K562 (cell line): ENCODE results near the gene MYBPHL. TPM values are rescaled to one million over a fixed set of nuclear protein-coding genes. Genes with fewer than 3 reads are reported as not detected.

ENCODE experiments used
- GABPB2 ChIP-seq: fragments of 250-450 bp; sonication (Bioruptor Pico); conservative IDR thresholded peaks from 2 replicates; pipeline ENCODE4 v1.5.1; 2021; ENCODE audit warnings: mild to moderate bottlenecking
- HDAC2 ChIP-seq: fragments of 450-650 bp; IDR thresholded peaks from 2 replicates; pipeline ENCODE4 v1.6.1; 2016; ENCODE audit warnings: mild to moderate bottlenecking
- KDM5B ChIP-seq: fragments of 200-600 bp; sonication (generic); IDR thresholded peaks from 2 replicates; pipeline ENCODE4 v1.6.1; 2012; ENCODE audit warnings: low read depth, mild to moderate bottlenecking, moderate library complexity, low read length, control low read depth, inconsistent platforms; ENCODE audit not compliant: insufficient replicate concordance
- MBD1 ChIP-seq: fragments of 250-450 bp; sonication (Bioruptor Pico); IDR thresholded peaks from 2 replicates; pipeline ENCODE4 v1.8.0; 2022; ENCODE audit warnings: inconsistent platforms
- NFXL1 ChIP-seq: fragments of 450-650 bp; formaldehyde crosslinking; IDR thresholded peaks from 2 replicates; pipeline ENCODE4 v1.4.0; 2021; ENCODE audit warnings: mild to moderate bottlenecking
- PHB2 ChIP-seq: fragments of 450-650 bp; IDR thresholded peaks from 2 replicates; pipeline ENCODE4 v1.6.1; 2017; ENCODE audit warnings: low read depth
- POLR3A ChIP-seq: IDR thresholded peaks from 2 replicates; pipeline ENCODE4 v1.6.1; 2011; ENCODE audit warnings: borderline replicate concordance, mild to moderate bottlenecking, moderate library complexity; ENCODE audit not compliant: insufficient read length, insufficient read depth; ENCODE audit errors: extremely low read depth
- SMARCB1 ChIP-seq: IDR thresholded peaks from 2 replicates; pipeline ENCODE4 v1.6.1; 2011; ENCODE audit warnings: improper control_type of control experiment, low read depth; ENCODE audit not compliant: insufficient read length
- SREBF2 ChIP-seq: sonication (generic); formaldehyde crosslinking; IDR thresholded peaks from 2 replicates; pipeline ENCODE4 v1.4.0; 2020; ENCODE audit warnings: mild to moderate bottlenecking, missing genetic modification reagents
- TFAP4 ChIP-seq: sonication (generic); formaldehyde crosslinking; IDR thresholded peaks from 2 replicates; pipeline ENCODE4 v1.8.0; 2022; ENCODE audit warnings: missing genetic modification reagents, mild to moderate bottlenecking, moderate library complexity, borderline replicate concordance
- XRCC3 ChIP-seq: fragments of 450-650 bp; IDR thresholded peaks from 2 replicates; pipeline ENCODE4 v1.6.1; 2017; ENCODE audit warnings: mild to moderate bottlenecking, moderate library complexity
- XRCC5 ChIP-seq: fragments of 200-400 bp; formaldehyde crosslinking; IDR thresholded peaks from 2 replicates; pipeline ENCODE4 v1.6.1; 2017; ENCODE audit warnings: low read depth, mild to moderate bottlenecking, low read length
- ZNF561 ChIP-seq: fragments of 450-650 bp; formaldehyde crosslinking; conservative IDR thresholded peaks from 2 replicates; pipeline ENCODE4 v1.4.0; 2020; ENCODE audit warnings: mild to moderate bottlenecking, moderate library complexity
- ZNF695 ChIP-seq: fragments of 450-650 bp; formaldehyde crosslinking; IDR thresholded peaks from 2 replicates; pipeline ENCODE4 v1.4.0; 2020; ENCODE audit warnings: mild to moderate bottlenecking, moderate library complexity
- polyA plus RNA-seq, 8 experiments: library from polyadenylated mRNA; depleted of rRNA in 4 of 8; stranded (reverse) in 5 of 8; unstranded in 3 of 8; fragments of >200 nt; fragmentation: Nextera tagmentation in 2 of 8; fragmentation: Illumina TruSeq in 1 of 8; extraction: Ambion mirVana in 2 of 8; extraction: Trizol in 1 of 8; gene quantifications; 2 replicates each; pipeline versions ENCODE4 v1.2.1 to v1.2.3, GENCODE V29; 2011 to 2014; ENCODE audit warnings: inconsistent platforms in 1 of 8, missing spikeins in 1 of 8
- total RNA-seq, 7 experiments: library from RNA; depleted of rRNA in 6 of 7; stranded (reverse); fragments of >200 nt in 6 of 7; fragmentation: Illumina TruSeq in 2 of 7; extraction: Trizol in 2 of 7; gene quantifications; 2 replicates each; pipeline versions ENCODE4 v1.2.1 to v1.2.3, GENCODE V29; 2011 to 2021; ENCODE audit warnings: low replicate concordance in 1 of 7
- TF ChIP-seq, protein P1 (sequence below): sonication (generic); formaldehyde crosslinking; IDR thresholded peaks from 2 replicates; pipeline ENCODE4 v1.8.1; 2022; ENCODE audit warnings: missing genetic modification reagents
- TF ChIP-seq, protein P2 (sequence below), 2 experiments: fragments of 200-800 bp in 1 of 2; sonication (Bioruptor generic) in 1 of 2; sonication (generic) in 1 of 2; formaldehyde crosslinking in 1 of 2; IDR thresholded peaks in 1 of 2; conservative IDR thresholded peaks in 1 of 2; 2 replicates each; pipeline versions ENCODE4 v1.5.0 to v1.6.1; 2016 to 2020; ENCODE audit warnings: missing compliant biosample characterization in 1 of 2, missing genetic modification characterization in 1 of 2, missing genetic modification reagents in 1 of 2
- TF ChIP-seq, protein P3 (sequence below): sonication (generic); formaldehyde crosslinking; IDR thresholded peaks from 2 replicates; pipeline ENCODE4 v1.8.0; 2022; ENCODE audit warnings: mild to moderate bottlenecking, missing genetic modification reagents
- TF ChIP-seq, protein P4 (sequence below): fragments of 450-650 bp; conservative IDR thresholded peaks from 2 replicates; pipeline ENCODE4 v1.6.1; 2016; ENCODE audit warnings: missing genetic modification characterization, low read depth, mild to moderate bottlenecking, control low read depth, missing compliant biosample characterization

The MYBPHL gene
- total and polyA plus RNA-seq, 9 of the 15 experiments (the other 6 are each of a cell fraction or from before 2014, with no cell fraction given) = 0.20 to 1.9 (median 0.33) TPM

DNA sequence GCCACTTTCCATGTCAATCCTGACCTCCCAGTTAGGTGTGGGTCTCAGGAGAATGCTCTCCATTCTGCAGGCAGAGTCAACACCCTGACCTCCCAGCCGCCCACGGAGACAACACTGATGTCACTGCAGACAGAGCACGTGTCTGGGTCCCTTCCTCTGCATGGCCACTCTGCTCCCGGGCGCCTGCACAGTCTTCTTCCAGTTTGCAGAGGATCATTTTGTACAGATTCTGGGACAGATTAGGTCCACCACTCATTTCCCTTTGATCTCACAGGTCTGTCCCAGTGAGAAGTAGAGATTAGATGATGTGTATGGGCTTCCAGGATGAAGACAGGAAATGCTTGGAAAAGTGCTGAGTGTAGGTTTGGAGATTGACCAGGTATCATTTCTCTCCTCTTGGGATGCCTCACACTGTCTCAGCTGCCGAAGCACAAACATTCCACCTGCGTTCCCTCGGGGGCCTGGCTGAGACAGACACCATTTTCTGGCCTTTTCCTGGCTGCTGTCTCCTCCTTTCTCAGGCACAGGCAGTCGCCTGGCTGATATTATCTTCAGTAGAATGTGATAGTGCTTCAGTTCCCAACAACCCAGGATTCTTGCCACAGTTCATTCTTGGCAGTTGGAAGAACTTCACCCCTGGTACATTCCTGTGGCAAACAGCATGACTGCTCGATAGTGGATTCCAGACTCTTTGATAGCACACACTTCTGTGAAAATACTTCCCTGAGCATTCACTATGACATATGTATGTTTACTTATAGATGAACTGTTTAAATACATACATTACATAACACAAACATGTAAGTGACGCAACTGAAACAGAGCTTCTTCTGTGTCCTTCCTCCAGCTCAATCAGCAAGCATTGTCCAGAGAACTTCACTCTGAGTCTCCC, 7.9 kb downstream of the MYBPHL start (continued):
- TF ChIP-seq, protein P1, sequence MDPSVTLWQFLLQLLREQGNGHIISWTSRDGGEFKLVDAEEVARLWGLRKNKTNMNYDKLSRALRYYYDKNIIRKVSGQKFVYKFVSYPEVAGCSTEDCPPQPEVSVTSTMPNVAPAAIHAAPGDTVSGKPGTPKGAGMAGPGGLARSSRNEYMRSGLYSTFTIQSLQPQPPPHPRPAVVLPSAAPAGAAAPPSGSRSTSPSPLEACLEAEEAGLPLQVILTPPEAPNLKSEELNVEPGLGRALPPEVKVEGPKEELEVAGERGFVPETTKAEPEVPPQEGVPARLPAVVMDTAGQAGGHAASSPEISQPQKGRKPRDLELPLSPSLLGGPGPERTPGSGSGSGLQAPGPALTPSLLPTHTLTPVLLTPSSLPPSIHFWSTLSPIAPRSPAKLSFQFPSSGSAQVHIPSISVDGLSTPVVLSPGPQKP (CRISPR knock-in tag) = no peak
- TF ChIP-seq MBD1 (CRISPR knock-in tag) (0 out of 2 replicates have a peak, but pooled peaks have one; percentile 53), XRCC3 (no peak), ZNF561 (CRISPR knock-in tag) (no peak), PHB2 (no peak), POLR3A (no peak), NFXL1 (CRISPR knock-in tag) (no peak), HDAC2 (peak; percentile 34; the same call in 1 of the 2 replicates), KDM5B (no peak), ZNF695 (CRISPR knock-in tag) (no peak), XRCC5 (no peak), SREBF2 (no peak), TFAP4 (CRISPR knock-in tag) (peak; percentile 18; the same call in 1 of the 2 replicates), GABPB2 (CRISPR knock-in tag) (no peak), SMARCB1 (no peak)
- TF ChIP-seq, protein P2, sequence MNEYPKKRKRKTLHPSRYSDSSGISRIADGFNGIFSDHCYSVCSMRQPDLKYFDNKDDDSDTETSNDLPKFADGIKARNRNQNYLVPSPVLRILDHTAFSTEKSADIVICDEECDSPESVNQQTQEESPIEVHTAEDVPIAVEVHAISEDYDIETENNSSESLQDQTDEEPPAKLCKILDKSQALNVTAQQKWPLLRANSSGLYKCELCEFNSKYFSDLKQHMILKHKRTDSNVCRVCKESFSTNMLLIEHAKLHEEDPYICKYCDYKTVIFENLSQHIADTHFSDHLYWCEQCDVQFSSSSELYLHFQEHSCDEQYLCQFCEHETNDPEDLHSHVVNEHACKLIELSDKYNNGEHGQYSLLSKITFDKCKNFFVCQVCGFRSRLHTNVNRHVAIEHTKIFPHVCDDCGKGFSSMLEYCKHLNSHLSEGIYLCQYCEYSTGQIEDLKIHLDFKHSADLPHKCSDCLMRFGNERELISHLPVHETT (CRISPR knock-in tag; conservative IDR thresholded peaks at IDR 0.05 in 1 of 2, IDR thresholded peaks at IDR 0.05 in 1 of 2) = peak in 1 of 2 experiments; percentile 37; a peak in 1 of 4 replicates
- TF ChIP-seq, protein P3, sequence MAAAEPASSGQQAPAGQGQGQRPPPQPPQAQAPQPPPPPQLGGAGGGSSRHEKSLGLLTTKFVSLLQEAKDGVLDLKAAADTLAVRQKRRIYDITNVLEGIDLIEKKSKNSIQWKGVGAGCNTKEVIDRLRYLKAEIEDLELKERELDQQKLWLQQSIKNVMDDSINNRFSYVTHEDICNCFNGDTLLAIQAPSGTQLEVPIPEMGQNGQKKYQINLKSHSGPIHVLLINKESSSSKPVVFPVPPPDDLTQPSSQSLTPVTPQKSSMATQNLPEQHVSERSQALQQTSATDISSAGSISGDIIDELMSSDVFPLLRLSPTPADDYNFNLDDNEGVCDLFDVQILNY (CRISPR knock-in tag) = no peak
- TF ChIP-seq, protein P4, sequence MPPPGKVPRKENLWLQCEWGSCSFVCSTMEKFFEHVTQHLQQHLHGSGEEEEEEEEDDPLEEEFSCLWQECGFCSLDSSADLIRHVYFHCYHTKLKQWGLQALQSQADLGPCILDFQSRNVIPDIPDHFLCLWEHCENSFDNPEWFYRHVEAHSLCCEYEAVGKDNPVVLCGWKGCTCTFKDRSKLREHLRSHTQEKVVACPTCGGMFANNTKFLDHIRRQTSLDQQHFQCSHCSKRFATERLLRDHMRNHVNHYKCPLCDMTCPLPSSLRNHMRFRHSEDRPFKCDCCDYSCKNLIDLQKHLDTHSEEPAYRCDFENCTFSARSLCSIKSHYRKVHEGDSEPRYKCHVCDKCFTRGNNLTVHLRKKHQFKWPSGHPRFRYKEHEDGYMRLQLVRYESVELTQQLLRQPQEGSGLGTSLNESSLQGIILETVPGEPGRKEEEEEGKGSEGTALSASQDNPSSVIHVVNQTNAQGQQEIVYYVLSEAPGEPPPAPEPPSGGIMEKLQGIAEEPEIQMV = 0 out of 2 replicates have a peak, but pooled peaks have one; percentile 10
